ENCODE results near the gene NWD2. TPM values are rescaled to one million over a fixed set of nuclear protein-coding genes. Genes with fewer than 3 reads are reported as not detected.

NWD2 gene
- polyA plus RNA-seq, 1 donor from 2014 or later: 0.06 TPM

GRCh38 chr4:37473807-37474206 is 229.3 kb downstream of the NWD2 start:
- no peak overlapping the region for H2AFZ ChIP-seq (ENCODE audit: low read depth, low read length)
- no peak for TF ChIP-seq CTCF (IDR thresholded peaks at IDR 0.05; ENCODE audit: poor library complexity, severe bottlenecking)
- no peak for TF ChIP-seq POLR2AphosphoS5 (IDR thresholded peaks at IDR 0.05)
- no peak for TF ChIP-seq EZH2 (IDR thresholded peaks at IDR 0.05; ENCODE audit: borderline replicate concordance, insufficient read depth, low read length, poor library complexity, severe bottlenecking)
- no peak for TF ChIP-seq MXI1 (conservative IDR thresholded peaks at IDR 0.05; ENCODE audit: poor library complexity, severe bottlenecking)
- no peak for TF ChIP-seq EP300 (conservative IDR thresholded peaks at IDR 0.05; ENCODE audit: poor library complexity, severe bottlenecking)
- no peak for TF ChIP-seq TAF1 (IDR thresholded peaks at IDR 0.05; ENCODE audit: low read depth)
- TF ChIP-seq REST (IDR thresholded peaks at IDR 0.05; ENCODE audit: borderline replicate concordance): no peak
- TF ChIP-seq RAD21 (conservative IDR thresholded peaks at IDR 0.05): no peak
- TF ChIP-seq SMC3 (conservative IDR thresholded peaks at IDR 0.05; ENCODE audit: poor library complexity): no peak
- H3K9me2 ChIP-seq (ENCODE audit: insufficient read depth, low read length): no peaks in the 10 kb centered on the region
- H3K36me3 ChIP-seq (ENCODE audit: insufficient read depth, low read length): no peaks in the 10 kb centered on the region
- no peaks in the 10 kb centered on the region for H3K79me2 ChIP-seq (replicated peaks; ENCODE audit: insufficient read depth, low read length)
- no peak overlapping the region for H3K4me2 ChIP-seq (ENCODE audit: low read length)
- no peak overlapping the region for H3K9ac ChIP-seq (ENCODE audit: low read length)
- H3K4me3 ChIP-seq (ENCODE audit: low read length): no peak overlapping the region
- no peaks in the 10 kb centered on the region for H3K9me3 ChIP-seq (ENCODE audit: low read length)
- no peaks in the 10 kb centered on the region for H3K27me3 ChIP-seq (ENCODE audit: insufficient read depth, low read depth, low read length)
- no peaks in the 10 kb centered on the region for H3F3A ChIP-seq (ENCODE audit: insufficient read depth, low read length, poor library complexity, severe bottlenecking)
- no peaks in the 10 kb centered on the region for H4K20me1 ChIP-seq (ENCODE audit: insufficient read depth)
- H3K27ac ChIP-seq (ENCODE audit: low read length): no peak overlapping the region

GRCh38 chr4:37475087-37475486 is 230.5 kb downstream of the NWD2 start:
- Histone ChIP-seq H4K20me1 (ENCODE audit: insufficient read depth) (no peaks in the 10 kb centered on the region), H3K9me2 (ENCODE audit: insufficient read depth, low read length) (no peaks in the 10 kb centered on the region), H3K27ac (ENCODE audit: low read length) (no peak overlapping the region), H3K4me2 (ENCODE audit: low read length) (no peak overlapping the region), H3K9ac (ENCODE audit: low read length) (no peak overlapping the region), H3K79me2 (replicated peaks; ENCODE audit: insufficient read depth, low read length) (no peaks in the 10 kb centered on the region), H3K27me3 (ENCODE audit: insufficient read depth, low read depth, low read length) (no peaks in the 10 kb centered on the region), H3K9me3 (ENCODE audit: low read length) (no peaks in the 10 kb centered on the region), H3K4me3 (ENCODE audit: low read length) (no peak overlapping the region), H2AFZ (ENCODE audit: low read depth, low read length) (no peak overlapping the region), H3K36me3 (ENCODE audit: insufficient read depth, low read length) (no peaks in the 10 kb centered on the region), H3F3A (ENCODE audit: insufficient read depth, low read length, poor library complexity, severe bottlenecking) (no peaks in the 10 kb centered on the region)
- TF ChIP-seq CTCF (IDR thresholded peaks at IDR 0.05; ENCODE audit: poor library complexity, severe bottlenecking) (no peak), SMC3 (conservative IDR thresholded peaks at IDR 0.05; ENCODE audit: poor library complexity) (no peak), REST (IDR thresholded peaks at IDR 0.05; ENCODE audit: borderline replicate concordance) (no peak)
